GM21515 (cell line): ENCODE data around the gene TLCD3B.
"Not testable (repeated sequence)": the region's sequence is repeated elsewhere in the genome, so short reads cannot be mapped to it uniquely, and the experiment has no call there.

Experiments used
- ATAC-seq: cut with Tn5 transposase; IDR thresholded peaks from one replicate; pipeline ENCODE4 v1.9.1; 2021; ENCODE audit not compliant: unreplicated experiment

The TLCD3B gene

DNA sequence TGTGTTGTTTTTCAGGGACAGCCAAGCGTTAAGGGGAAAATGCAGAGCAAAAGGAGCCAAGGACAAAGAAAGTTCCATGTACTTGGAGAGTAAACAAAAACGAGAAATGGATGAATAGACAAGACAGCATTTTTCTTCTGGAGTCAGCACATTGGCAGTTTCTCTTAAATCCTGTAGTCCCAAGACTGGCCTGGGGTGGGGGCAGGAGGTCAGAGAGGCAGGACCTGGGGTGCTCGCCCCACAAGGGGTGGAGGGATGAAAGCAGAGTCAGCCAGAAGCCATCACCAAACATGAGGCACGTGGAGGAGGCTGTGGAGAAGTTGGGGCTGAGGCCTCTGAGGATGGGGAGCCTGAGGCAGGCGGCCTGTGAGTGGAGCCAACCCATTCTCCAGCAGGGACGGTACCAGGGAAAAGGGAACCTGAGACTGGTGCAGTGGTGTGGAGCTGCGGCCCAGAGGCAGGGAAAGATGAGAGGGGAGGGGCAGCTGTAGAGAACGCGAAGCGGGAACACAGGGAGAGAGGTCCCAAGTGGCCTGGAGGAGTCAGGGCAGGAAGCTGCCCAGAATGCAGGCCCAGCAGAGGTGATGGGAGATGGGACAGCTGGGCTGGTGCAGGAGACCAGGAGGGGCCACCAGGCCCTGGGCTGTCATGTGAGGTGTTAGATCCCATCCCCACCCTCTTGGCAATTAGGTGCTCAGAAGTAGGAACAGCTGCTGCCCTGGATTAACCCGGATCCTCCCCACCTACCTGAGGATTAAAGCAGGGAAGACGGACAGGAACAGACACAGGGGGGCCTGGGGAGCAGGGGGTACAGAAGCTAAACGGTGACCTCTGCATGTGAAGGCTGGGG is 3.3 kb downstream of the TLCD3B start:
- ATAC-seq = no peak

DNA sequence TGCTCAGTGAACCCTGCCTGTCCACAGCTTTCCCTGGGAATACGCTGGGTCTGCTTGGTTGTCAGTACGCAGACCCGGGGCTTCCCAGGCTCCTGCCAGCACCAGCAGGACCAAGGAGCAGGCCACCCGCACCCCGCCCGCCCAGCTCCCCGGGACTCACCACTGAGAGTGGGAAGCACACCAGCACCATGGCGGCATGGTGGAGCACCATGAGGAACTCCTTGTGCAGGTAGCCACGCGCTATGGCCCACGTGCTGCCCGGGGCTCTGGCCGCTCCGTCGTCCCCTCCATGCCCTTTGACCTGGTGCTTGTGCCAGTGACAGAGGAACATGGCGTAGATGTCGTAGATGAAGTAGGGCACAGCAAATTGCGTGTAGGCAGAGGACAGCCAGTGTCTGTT is 4.6 kb downstream of the TLCD3B start:
- ATAC-seq = no peak

- ATAC-seq = no peak
Measured at GRCh38 chr16:30025574-30025973, 5.5 kb downstream of the TLCD3B start.

- no peak for ATAC-seq
Measured at GRCh38 chr16:30025156-30025555, 5.9 kb downstream of the TLCD3B start.

DNA sequence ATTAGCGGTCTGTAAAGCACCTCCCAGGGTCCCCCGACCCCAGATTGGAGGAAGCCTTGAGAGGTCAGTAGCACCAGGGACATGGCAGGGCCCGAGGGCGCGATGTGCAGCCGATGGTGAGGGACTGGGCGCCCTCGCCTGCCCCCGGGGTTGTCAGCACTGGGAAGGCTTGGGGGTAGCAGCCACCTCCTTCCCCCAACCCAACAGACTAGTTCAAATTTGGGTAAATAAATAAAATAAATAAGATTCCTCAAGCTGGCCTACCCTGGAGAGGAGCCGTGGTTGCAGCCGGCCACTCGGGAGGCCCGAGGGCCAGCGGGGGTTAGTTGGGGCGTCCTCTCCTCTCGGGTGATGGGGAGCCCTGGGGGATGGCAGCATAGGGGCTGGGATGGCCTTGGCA is 6.6 kb downstream of the TLCD3B start:
- ATAC-seq = no peak

GRCh38 chr16:30023586-30023985 is 7.5 kb downstream of the TLCD3B start:
- no peak for ATAC-seq

DNA sequence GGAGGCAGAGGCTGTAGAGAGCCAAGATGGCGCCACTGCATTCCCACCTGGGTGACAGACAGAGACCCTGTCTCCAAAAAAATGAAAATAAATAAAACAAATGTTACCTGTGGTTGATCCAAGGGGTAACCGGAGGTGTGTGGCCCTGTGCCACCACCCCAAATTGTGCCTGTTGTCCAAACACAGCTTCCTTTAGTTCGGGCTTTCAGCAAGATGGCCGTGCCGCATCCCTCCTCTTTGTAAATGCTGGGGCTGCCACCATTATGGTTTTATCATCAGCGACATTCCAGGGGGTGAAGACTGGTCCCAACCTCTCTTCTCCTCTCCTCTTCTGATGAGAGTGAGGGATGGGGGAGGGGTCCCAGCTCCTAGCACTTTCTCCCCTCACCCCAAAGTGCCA is 8.2 kb downstream of the TLCD3B start, which contains the start of gene C16orf92:
C16orf92 (plus strand) TSS at position 312 of the 400 bp plus-strand sequence. CDS start 143 bp downstream, outside the sequence.
- ATAC-seq = no peak

GRCh38 chr16:30018731-30019158 is 12.3 kb downstream of the TLCD3B start:
- no peak for ATAC-seq

- ATAC-seq = not testable (repeated sequence)
Measured at GRCh38 chr16:30017937-30018336, 13.1 kb downstream of the TLCD3B start.

GRCh38 chr16:30017277-30017656 is 13.8 kb downstream of the TLCD3B start:
- no peak for ATAC-seq

- no peak for ATAC-seq
Measured at GRCh38 chr16:30016555-30017276, 14.4 kb downstream of the TLCD3B start.

DNA sequence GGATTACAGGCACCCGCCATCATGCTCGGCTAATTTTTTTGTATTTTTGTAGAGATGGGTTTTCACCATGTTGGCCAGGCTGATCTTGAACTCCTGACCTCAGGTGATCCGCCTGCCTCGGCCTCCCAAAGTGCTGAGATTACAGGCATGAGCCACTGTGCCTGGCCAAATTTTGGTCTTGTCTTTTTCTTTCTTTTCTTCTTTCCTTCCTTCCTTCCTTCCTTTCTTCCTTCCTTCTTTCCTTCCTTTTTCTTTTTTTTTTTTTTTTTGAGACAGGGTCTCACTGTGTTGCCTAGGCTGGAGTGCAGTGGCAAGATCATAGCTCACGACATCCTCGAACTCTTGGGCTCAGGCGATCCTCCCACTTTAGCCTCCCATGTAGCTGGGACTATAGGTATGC is 15.6 kb downstream of the TLCD3B start:
- not testable (repeated sequence) for ATAC-seq

DNA sequence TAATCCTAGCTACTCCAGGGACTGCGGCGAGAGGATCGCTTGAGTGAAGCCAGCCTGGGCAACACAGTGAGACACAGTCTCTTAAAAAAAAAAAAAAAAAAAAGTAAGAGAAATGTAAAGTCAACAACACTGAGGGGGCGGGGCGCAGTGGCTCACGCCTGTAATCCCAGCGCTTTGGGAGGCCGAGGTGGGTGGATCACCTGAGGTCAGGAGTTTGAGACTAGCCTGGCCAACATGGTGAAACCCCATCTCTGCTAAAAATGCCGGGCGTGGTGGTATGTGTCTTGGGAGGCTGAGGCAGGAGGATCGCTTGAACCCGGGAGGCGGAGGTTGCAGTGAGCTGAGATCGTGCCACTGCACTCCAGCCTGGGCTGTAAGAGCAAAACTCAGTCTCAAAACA is 18.5 kb downstream of the TLCD3B start:
- not testable (repeated sequence) for ATAC-seq

DNA sequence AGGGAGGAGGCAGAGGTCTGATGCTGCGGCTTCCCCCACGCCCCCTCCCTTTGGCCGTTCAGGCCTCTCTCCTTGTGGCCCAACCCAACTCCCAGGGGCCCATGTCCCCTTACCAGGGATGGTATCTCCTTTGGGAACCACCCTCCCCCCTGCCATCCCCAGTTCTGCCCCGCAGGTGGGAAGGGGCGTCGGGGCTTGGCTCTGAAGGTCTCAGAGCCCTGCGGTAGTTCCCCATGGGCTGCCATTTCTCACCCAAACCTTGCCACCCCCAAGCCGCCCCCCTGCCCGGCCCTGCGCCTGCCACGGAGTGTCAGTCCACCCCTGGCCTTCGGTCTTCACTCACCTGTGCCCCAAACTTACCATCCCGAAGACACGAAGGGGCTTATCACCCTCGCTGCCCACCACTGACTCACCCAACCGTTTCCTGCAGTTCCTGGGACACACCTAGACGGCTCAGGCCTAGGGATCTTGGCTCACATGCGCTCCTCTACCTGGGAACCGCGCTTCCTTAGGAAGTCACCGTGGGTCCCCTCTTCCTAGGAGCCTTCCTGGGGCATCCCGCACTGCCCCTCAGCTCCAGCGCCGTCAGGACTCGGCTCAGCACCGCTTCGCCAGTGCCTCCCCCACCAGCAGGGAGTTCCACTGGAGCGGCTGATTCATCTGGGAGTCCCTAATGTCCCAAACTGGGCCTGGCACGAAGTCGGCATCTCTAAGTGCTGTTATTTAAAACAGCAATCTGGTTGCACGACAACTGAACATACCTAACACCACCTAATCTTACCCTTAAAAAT is 19.2 kb downstream of the TLCD3B start:
- ATAC-seq = no peak

DNA sequence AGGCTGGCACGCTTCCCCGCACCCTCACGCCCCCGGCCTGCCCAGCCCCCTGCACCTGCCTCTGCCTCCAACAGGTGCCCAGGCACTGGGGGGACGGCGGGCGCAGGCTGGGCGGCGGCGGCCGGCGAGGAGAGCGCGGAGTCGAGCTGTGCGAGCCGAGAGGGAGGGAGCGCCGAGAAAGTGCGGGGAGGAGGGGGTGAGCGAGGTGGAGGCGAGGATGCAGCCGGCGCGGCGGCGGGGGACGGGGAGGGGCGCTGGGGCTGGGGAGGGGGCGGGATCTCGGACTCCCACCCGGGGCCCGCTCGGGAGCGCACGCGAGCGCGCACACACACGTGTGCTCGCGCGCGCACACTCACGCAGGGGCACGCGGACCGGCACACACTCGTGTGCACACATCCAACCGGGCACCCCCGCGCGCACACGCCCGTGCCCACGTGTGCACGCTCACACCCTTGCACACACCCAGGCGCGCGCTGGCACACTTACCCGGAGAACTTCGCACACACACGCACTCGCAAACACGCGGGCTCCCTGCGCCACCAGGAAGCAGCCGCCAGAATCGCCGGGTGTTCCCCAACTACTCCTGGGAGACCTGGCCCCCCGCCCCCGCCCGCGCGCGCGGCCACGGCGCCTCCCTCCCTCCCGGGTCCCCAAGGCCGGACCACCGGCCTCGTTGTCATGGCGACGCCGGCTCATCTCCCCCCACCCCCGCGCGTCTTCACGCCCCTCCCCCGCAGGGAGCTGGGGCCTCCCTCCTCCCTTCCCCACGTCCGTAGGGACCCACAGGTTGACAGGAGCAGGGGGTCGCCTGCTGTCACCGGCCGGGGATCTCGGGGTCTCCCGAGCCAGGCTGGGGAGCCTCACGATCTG is 20.0 kb downstream of the TLCD3B start, which contains the start of gene DOC2A:
DOC2A (minus strand) TSS at position 184 of the 870 bp plus-strand sequence. CDS start 805 bp downstream, outside the sequence.
- ATAC-seq = no peak

GRCh38 chr16:30009990-30010843 is 20.9 kb downstream of the TLCD3B start:
- no peak for ATAC-seq

- ATAC-seq = no peak
Measured at GRCh38 chr16:30009085-30009862, 21.8 kb downstream of the TLCD3B start.

GRCh38 chr16:30007378-30007895 is 23.6 kb downstream of the TLCD3B start:
- no peak for ATAC-seq
